ENCODE results near the gene VEPH1. TPM values are rescaled to one million over a fixed set of nuclear protein-coding genes. Genes with fewer than 3 reads are reported as not detected.

VEPH1 gene
- total RNA-seq, 1 donor: 23.2 TPM

GRCh38 chr3:157405457-157405856, 97.8 kb downstream of the VEPH1 start:
- Histone ChIP-seq H3K27ac (ENCODE audit: low read depth, low read length) (no peak overlapping the region), H4K20me1 (ENCODE audit: insufficient read depth, low read length) (no peaks in the 10 kb centered on the region), H3K4me2 (ENCODE audit: insufficient read depth, low read length) (peak overlapping the region; percentile 3), H3K79me2 (ENCODE audit: insufficient read depth, low read length) (no peaks in the 10 kb centered on the region), H2AFZ (ENCODE audit: low read length) (no peak overlapping the region), H3K9me3 (ENCODE audit: low read depth, low read length) (no peaks in the 10 kb centered on the region), H3K4me1 (ENCODE audit: insufficient read depth, low read length) (peaks cover 16% of the 10 kb centered on the region), H3K36me3 (ENCODE audit: insufficient read depth, low read length) (no peaks in the 10 kb centered on the region), H3K4me3 (ENCODE audit: insufficient read depth, low read length) (no peak overlapping the region), H3K27me3 (ENCODE audit: insufficient read depth, low read length) (no peaks in the 10 kb centered on the region)
- no peak for DNase-seq (ENCODE audit: insufficient read length, low spot score, missing footprints)
- TF ChIP-seq, protein P1, sequence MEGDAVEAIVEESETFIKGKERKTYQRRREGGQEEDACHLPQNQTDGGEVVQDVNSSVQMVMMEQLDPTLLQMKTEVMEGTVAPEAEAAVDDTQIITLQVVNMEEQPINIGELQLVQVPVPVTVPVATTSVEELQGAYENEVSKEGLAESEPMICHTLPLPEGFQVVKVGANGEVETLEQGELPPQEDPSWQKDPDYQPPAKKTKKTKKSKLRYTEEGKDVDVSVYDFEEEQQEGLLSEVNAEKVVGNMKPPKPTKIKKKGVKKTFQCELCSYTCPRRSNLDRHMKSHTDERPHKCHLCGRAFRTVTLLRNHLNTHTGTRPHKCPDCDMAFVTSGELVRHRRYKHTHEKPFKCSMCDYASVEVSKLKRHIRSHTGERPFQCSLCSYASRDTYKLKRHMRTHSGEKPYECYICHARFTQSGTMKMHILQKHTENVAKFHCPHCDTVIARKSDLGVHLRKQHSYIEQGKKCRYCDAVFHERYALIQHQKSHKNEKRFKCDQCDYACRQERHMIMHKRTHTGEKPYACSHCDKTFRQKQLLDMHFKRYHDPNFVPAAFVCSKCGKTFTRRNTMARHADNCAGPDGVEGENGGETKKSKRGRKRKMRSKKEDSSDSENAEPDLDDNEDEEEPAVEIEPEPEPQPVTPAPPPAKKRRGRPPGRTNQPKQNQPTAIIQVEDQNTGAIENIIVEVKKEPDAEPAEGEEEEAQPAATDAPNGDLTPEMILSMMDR (IDR thresholded peaks at IDR 0.05; ENCODE audit: extremely low read depth, low read depth, low read length): no peak

- Histone ChIP-seq H3K36me3 (ENCODE audit: insufficient read depth, low read length) (no peaks in the 10 kb centered on the region), H3K27me3 (ENCODE audit: insufficient read depth, low read length) (no peaks in the 10 kb centered on the region), H4K20me1 (ENCODE audit: insufficient read depth, low read length) (no peaks in the 10 kb centered on the region), H3K79me2 (ENCODE audit: insufficient read depth, low read length) (no peaks in the 10 kb centered on the region), H3K4me3 (ENCODE audit: insufficient read depth, low read length) (no peak overlapping the region), H3K27ac (ENCODE audit: low read depth, low read length) (no peak overlapping the region), H3K9me3 (ENCODE audit: low read depth, low read length) (no peaks in the 10 kb centered on the region), H3K4me1 (ENCODE audit: insufficient read depth, low read length) (peaks cover 16% of the 10 kb centered on the region), H3K4me2 (ENCODE audit: insufficient read depth, low read length) (no peak overlapping the region), H2AFZ (ENCODE audit: low read length) (no peak overlapping the region)
- TF ChIP-seq, protein P1 (IDR thresholded peaks at IDR 0.05; ENCODE audit: extremely low read depth, low read depth, low read length): no peak
- DNase-seq (ENCODE audit: insufficient read length, low spot score, missing footprints): no peak
Observed at GRCh38 chr3:157404381-157404780, 98.8 kb downstream of the VEPH1 start.

DNA sequence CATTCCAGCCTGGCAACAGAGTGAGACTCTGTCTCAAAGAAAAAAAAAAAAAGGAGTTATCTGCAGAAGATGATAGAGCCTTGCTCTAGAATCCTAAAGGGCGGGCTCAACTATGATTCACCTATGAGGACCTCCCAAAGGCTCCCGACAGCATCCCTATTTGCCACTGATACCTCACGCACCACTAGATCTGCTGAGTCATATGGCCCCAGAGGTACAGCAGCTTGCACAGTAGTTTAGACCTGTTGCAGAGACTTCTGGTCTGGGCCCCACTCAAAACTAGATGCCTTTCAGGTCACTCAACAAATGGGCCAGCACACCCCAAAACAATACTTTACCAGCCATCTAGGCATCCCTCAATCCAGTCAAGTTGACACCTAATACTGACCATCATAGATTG, 104.6 kb downstream of the VEPH1 start:
- Histone ChIP-seq H2AFZ (ENCODE audit: low read length) (no peak overlapping the region), H3K9me3 (ENCODE audit: low read depth, low read length) (no peaks in the 10 kb centered on the region)

GRCh38 chr3:157394411-157394810, 108.8 kb downstream of the VEPH1 start:
- Histone ChIP-seq H3K36me3 (ENCODE audit: insufficient read depth, low read length) (no peaks in the 10 kb centered on the region), H3K4me3 (ENCODE audit: insufficient read depth, low read length) (no peak overlapping the region), H4K20me1 (ENCODE audit: insufficient read depth, low read length) (no peaks in the 10 kb centered on the region), H3K4me1 (ENCODE audit: insufficient read depth, low read length) (peaks cover 6% of the 10 kb centered on the region), H3K27me3 (ENCODE audit: insufficient read depth, low read length) (no peaks in the 10 kb centered on the region), H3K9me3 (ENCODE audit: low read depth, low read length) (no peaks in the 10 kb centered on the region), H3K4me2 (ENCODE audit: insufficient read depth, low read length) (no peak overlapping the region), H3K27ac (ENCODE audit: low read depth, low read length) (no peak overlapping the region), H2AFZ (ENCODE audit: low read length) (no peak overlapping the region), H3K79me2 (ENCODE audit: insufficient read depth, low read length) (no peaks in the 10 kb centered on the region)
- TF ChIP-seq, protein P1 (IDR thresholded peaks at IDR 0.05; ENCODE audit: extremely low read depth, low read depth, low read length): no peak
- DNase-seq (ENCODE audit: insufficient read length, low spot score, missing footprints): no peak

More for the DNA sequence above, 104.6 kb downstream of the VEPH1 start:
- no peak overlapping the region for H3K4me3 ChIP-seq (ENCODE audit: insufficient read depth, low read length)
- H3K79me2 ChIP-seq (ENCODE audit: insufficient read depth, low read length): no peaks in the 10 kb centered on the region
- DNase-seq (ENCODE audit: insufficient read length, low spot score, missing footprints): no peak
- H3K27ac ChIP-seq (ENCODE audit: low read depth, low read length): no peak overlapping the region
- TF ChIP-seq, protein P1 (IDR thresholded peaks at IDR 0.05; ENCODE audit: extremely low read depth, low read depth, low read length): no peak
- H4K20me1 ChIP-seq (ENCODE audit: insufficient read depth, low read length): no peaks in the 10 kb centered on the region
- no peaks in the 10 kb centered on the region for H3K27me3 ChIP-seq (ENCODE audit: insufficient read depth, low read length)
- no peaks in the 10 kb centered on the region for H3K36me3 ChIP-seq (ENCODE audit: insufficient read depth, low read length)
- H3K4me2 ChIP-seq (ENCODE audit: insufficient read depth, low read length): no peak overlapping the region
- H3K4me1 ChIP-seq (ENCODE audit: insufficient read depth, low read length): no peaks in the 10 kb centered on the region
